ENCODE measurements around the gene ASPSCR1.

- TF ChIP-seq CTCF (conservative IDR thresholded peaks at IDR 0.05; ENCODE audit: low read length) (no peak), EZH2phosphoT487 (IDR thresholded peaks at IDR 0.05; ENCODE audit: borderline replicate concordance, low read depth, low read length) (no peak)
Measured at GRCh38 chr17:81983011-81983638, 5.7 kb downstream of the ASPSCR1 start.
